GM23338 (cell line): ENCODE data around the gene NXN. TPM values are rescaled to one million over a fixed set of nuclear protein-coding genes. Genes with fewer than 3 reads are reported as not detected.
"Not testable (repeated sequence)": the region's sequence is repeated elsewhere in the genome, so short reads cannot be mapped to it uniquely, and the experiment has no call there.

ENCODE experiments used
- ATAC-seq: fragments of 200-7000 bp; cut with Tn5 transposase; 3 replicates; pipeline ENCODE4 v1.9.1; 2020
- DNase-seq: peaks from one replicate; pipeline ENCODE4 v3.0.0-alpha.2; 2015; ENCODE audit warnings: low spot score
- H2AFZ ChIP-seq: fragments of 200-600 bp; sonication (generic); 2 replicates; pipeline ENCODE4 v1.8.0; 2016; ENCODE audit warnings: antibody characterized with exemption, mild to moderate bottlenecking, moderate library complexity
- H3F3A ChIP-seq: fragments of 200-600 bp; sonication (generic); replicated peaks from 2 replicates; pipeline ENCODE4 v1.8.0; 2017; ENCODE audit warnings: antibody characterized with exemption, mixed run types, low read depth
- H3K27ac ChIP-seq: fragments of 200-600 bp; sonication (generic); 2 replicates; pipeline ENCODE4 v1.6.1; 2016; ENCODE audit warnings: low read depth
- H3K27me3 ChIP-seq: fragments of 200-600 bp; sonication (generic); 2 replicates; pipeline ENCODE4 v1.8.0; 2016; ENCODE audit warnings: mild to moderate bottlenecking, mixed run types, moderate library complexity; ENCODE audit not compliant: insufficient read depth
- H3K36me3 ChIP-seq: fragments of 200-600 bp; sonication (generic); 2 replicates; pipeline ENCODE4 v1.8.0; 2016; ENCODE audit warnings: mild to moderate bottlenecking; ENCODE audit not compliant: insufficient read depth
- H3K4me1 ChIP-seq: fragments of 200-600 bp; sonication (generic); 2 replicates; pipeline ENCODE4 v1.8.0; 2016; ENCODE audit warnings: mild to moderate bottlenecking, moderate library complexity; ENCODE audit not compliant: insufficient read depth
- H3K4me2 ChIP-seq: fragments of 200-600 bp; sonication (generic); 2 replicates; pipeline ENCODE4 v1.7.1; 2017; ENCODE audit warnings: mixed run types
- H3K4me3 ChIP-seq: fragments of 200-600 bp; sonication (generic); 2 replicates; pipeline ENCODE4 v1.6.1; 2016; ENCODE audit warnings: mixed run types
- H3K79me2 ChIP-seq: fragments of 200-600 bp; sonication (generic); replicated peaks from 2 replicates; pipeline ENCODE4 v1.8.0; 2017; ENCODE audit warnings: mild to moderate bottlenecking; ENCODE audit not compliant: insufficient read depth
- H3K9me2 ChIP-seq: fragments of 200-600 bp; sonication (generic); 2 replicates; pipeline ENCODE4 v1.8.0; 2017; ENCODE audit not compliant: insufficient read depth
- H4K20me1 ChIP-seq: fragments of 200-600 bp; sonication (generic); replicated peaks from 2 replicates; pipeline ENCODE4 v1.8.0; 2017; ENCODE audit warnings: mild to moderate bottlenecking; ENCODE audit not compliant: insufficient read depth
- H3K27ac Mint-ChIP-seq: 2 replicates; pipeline ENCODE4 v1.8.0; 2020; ENCODE audit warnings: inconsistent platforms, mild to moderate bottlenecking, moderate library complexity, mixed read lengths
- H3K27me3 Mint-ChIP-seq: 3 replicates; pipeline ENCODE4 v1.8.0; 2022; ENCODE audit warnings: low read depth, mild to moderate bottlenecking, moderate library complexity, mixed read lengths, inconsistent platforms; ENCODE audit not compliant: insufficient read depth, poor library complexity
- H3K36me3 Mint-ChIP-seq: 3 replicates; pipeline ENCODE4 v1.8.0; 2021; ENCODE audit warnings: low read depth, mild to moderate bottlenecking, inconsistent platforms, moderate library complexity, mixed read lengths
- H3K4me1 Mint-ChIP-seq: 3 replicates; pipeline ENCODE4 v1.8.0; 2020; ENCODE audit warnings: mild to moderate bottlenecking, inconsistent platforms, mixed read lengths
- H3K4me3 Mint-ChIP-seq: 3 replicates; pipeline ENCODE4 v1.8.0; 2021; ENCODE audit warnings: moderate library complexity, mild to moderate bottlenecking, inconsistent platforms, mixed read lengths
- H3K9me3 Mint-ChIP-seq: 3 replicates; pipeline ENCODE4 v1.8.0; 2020; ENCODE audit warnings: moderate library complexity, mild to moderate bottlenecking, inconsistent platforms, mixed read lengths
- CREB1 ChIP-seq: fragments of 250-450 bp; sonication (Bioruptor Pico); IDR thresholded peaks from 2 replicates; pipeline ENCODE4 v1.5.0; 2020; ENCODE audit warnings: low read depth, mild to moderate bottlenecking, moderate library complexity
- EZH2 ChIP-seq: fragments of 200-600 bp; sonication (generic); IDR thresholded peaks from one replicate; pipeline ENCODE4 v1.8.0; 2017; ENCODE audit warnings: antibody characterized with exemption, mild to moderate bottlenecking, low read depth; ENCODE audit not compliant: unreplicated experiment
- JUNB ChIP-seq: IDR thresholded peaks from one replicate; pipeline ENCODE4 v1.6.1; 2016; ENCODE audit warnings: antibody characterized with exemption; ENCODE audit not compliant: unreplicated experiment
- NANOG ChIP-seq: IDR thresholded peaks from 2 replicates; pipeline ENCODE4 v1.6.1; 2016; ENCODE audit warnings: antibody characterized with exemption, borderline replicate concordance
- REST ChIP-seq: IDR thresholded peaks from one replicate; pipeline ENCODE4 v1.6.1; 2018; ENCODE audit warnings: antibody characterized with exemption; ENCODE audit not compliant: unreplicated experiment
- STAT1 ChIP-seq: IDR thresholded peaks from one replicate; pipeline ENCODE4 v1.6.1; 2016; ENCODE audit warnings: antibody characterized with exemption; ENCODE audit not compliant: unreplicated experiment
- ZNF462 ChIP-seq: fragments of 250-450 bp; sonication (Bioruptor Pico); IDR thresholded peaks from 2 replicates; pipeline ENCODE4 v1.5.0; 2020; ENCODE audit warnings: mild to moderate bottlenecking, moderate library complexity
- polyA plus RNA-seq: library from polyadenylated mRNA; unstranded; fragments of >200 nt; fragmentation: Nextera tagmentation; extraction: Ambion mirVana; gene quantifications from 2 replicates; pipeline ENCODE4 v1.2.1, GENCODE V29; 2016
- total RNA-seq: library from RNA; depleted of rRNA; stranded (reverse); fragments of >200 nt; shearing (Covaris generic); gene quantifications from 2 replicates; pipeline ENCODE4 v1.2.3, GENCODE V29; 2014

NXN gene
- total and polyA plus RNA-seq, 2 experiments from 2014 or later, result 31.8 to 105 TPM

GRCh38 chr17:869086-869485 is 110.5 kb downstream of the NXN start:
- Histone ChIP-seq H3K4me2 (no peak overlapping the region), H3K27ac (no peak overlapping the region), H3F3A (0 out of 2 replicates have a peak, but pooled peaks cover 2% of the 10 kb centered on the region), H3K36me3 (no peaks in the 10 kb centered on the region), H3K4me1 (no peaks in the 10 kb centered on the region), H3K27me3 (no peaks in the 10 kb centered on the region), H3K9me2 (no peaks in the 10 kb centered on the region), H3K79me2 (peaks cover 77% of the 10 kb centered on the region), H3K4me3 (no peak overlapping the region), H4K20me1 (no peaks in the 10 kb centered on the region; the same call in 1 of the 2 replicates), H2AFZ (no peak overlapping the region)
- no peak overlapping the region for H3K4me3 Mint-ChIP-seq
- no peak for TF ChIP-seq NANOG
- no peak for TF ChIP-seq ZNF462 (CRISPR knock-in tag)
- TF ChIP-seq CREB1 (CRISPR knock-in tag), result no peak
- no peak for TF ChIP-seq JUNB
- H3K9me3 Mint-ChIP-seq, result peaks cover 4% of the 10 kb centered on the region; the same call in 2 of the 3 replicates
- H3K27me3 Mint-ChIP-seq, result peaks cover 5% of the 10 kb centered on the region
- H3K36me3 Mint-ChIP-seq, result peaks cover 12% of the 10 kb centered on the region
- H3K4me1 Mint-ChIP-seq, result peaks cover 5% of the 10 kb centered on the region; the same call in 1 of the 3 replicates
- DNase-seq (no peak), ATAC-seq (no peak)
- H3K27ac Mint-ChIP-seq, result no peak overlapping the region

- Histone ChIP-seq H4K20me1 (no peaks in the 10 kb centered on the region; the same call in none of the 2 replicates), H2AFZ (no peak overlapping the region), H3K9me2 (no peaks in the 10 kb centered on the region), H3K4me3 (no peak overlapping the region), H3F3A (0 out of 2 replicates have a peak, but pooled peaks cover 2% of the 10 kb centered on the region), H3K4me1 (no peaks in the 10 kb centered on the region), H3K79me2 (peaks cover 74% of the 10 kb centered on the region), H3K27ac (no peak overlapping the region), H3K27me3 (no peaks in the 10 kb centered on the region), H3K36me3 (no peaks in the 10 kb centered on the region), H3K4me2 (no peak overlapping the region)
- Mint-ChIP-seq H3K27me3 (peaks cover 6% of the 10 kb centered on the region), H3K4me3 (no peak overlapping the region), H3K27ac (no peak overlapping the region; the same call in 1 of the 2 replicates), H3K4me1 (peaks cover 5% of the 10 kb centered on the region; the same call in 1 of the 3 replicates), H3K9me3 (peaks cover 4% of the 10 kb centered on the region; the same call in 2 of the 3 replicates), H3K36me3 (peaks cover 16% of the 10 kb centered on the region)
- ATAC-seq (no peak), DNase-seq (no peak)
- TF ChIP-seq EZH2 (no peak), CREB1 (CRISPR knock-in tag) (no peak), REST (no peak), STAT1 (no peak)
Observed at GRCh38 chr17:867896-868489, 111.6 kb downstream of the NXN start.

GRCh38 chr17:867238-867637 is 112.3 kb downstream of the NXN start:
- H4K20me1 ChIP-seq, H3K4me3 Mint-ChIP-seq, H2AFZ ChIP-seq, H3K27ac Mint-ChIP-seq, H3K27me3 Mint-ChIP-seq, H3K36me3 ChIP-seq, H3F3A ChIP-seq, H3K27me3 ChIP-seq, ATAC-seq, H3K9me2 ChIP-seq, H3K9me3 Mint-ChIP-seq, H3K4me2 ChIP-seq, H3K27ac ChIP-seq, H3K4me3 ChIP-seq, H3K4me1 Mint-ChIP-seq, DNase-seq, H3K4me1 ChIP-seq: not testable (repeated sequence)
- peaks cover 13% of the 10 kb centered on the region for H3K36me3 Mint-ChIP-seq
- peaks cover 74% of the 10 kb centered on the region for H3K79me2 ChIP-seq
